NB4 (cell line): ENCODE measurements around the gene NLRP3.

Experiments used
- POLR2A ChIP-seq: IDR thresholded peaks from 2 replicates; pipeline ENCODE4 v1.6.1; 2011; ENCODE audit warnings: mild to moderate bottlenecking; ENCODE audit not compliant: insufficient read length; ENCODE audit errors: extremely low read depth
- TF ChIP-seq, protein P1 (sequence below): IDR thresholded peaks from one replicate; pipeline ENCODE4 v1.5.1; 2012; ENCODE audit warnings: low read depth, low read length
- TF ChIP-seq, protein P2 (sequence below): IDR thresholded peaks from 2 replicates; pipeline ENCODE4 v1.6.1; 2011; ENCODE audit warnings: low read depth, low read length

DNA sequence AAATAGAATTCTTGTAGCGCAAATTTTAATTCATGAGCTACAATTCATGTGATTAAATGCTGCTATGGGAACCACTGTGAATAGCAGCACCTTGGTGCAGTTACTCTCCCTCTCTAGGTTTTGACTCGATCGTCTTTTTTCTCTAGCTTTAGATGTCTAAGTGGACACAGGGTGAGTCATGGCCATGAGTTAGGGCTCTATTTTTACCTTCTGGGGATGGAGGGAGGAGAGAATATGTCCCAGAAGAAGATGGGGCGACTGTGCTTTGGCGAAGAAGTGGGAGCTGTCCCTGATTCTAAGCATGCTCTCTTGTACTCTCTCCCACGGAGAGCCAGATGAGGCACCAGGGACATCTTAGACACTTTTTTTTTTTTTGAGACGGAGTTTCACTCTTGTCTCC is 43.5 kb downstream of the NLRP3 start:
- TF ChIP-seq, protein P1, sequence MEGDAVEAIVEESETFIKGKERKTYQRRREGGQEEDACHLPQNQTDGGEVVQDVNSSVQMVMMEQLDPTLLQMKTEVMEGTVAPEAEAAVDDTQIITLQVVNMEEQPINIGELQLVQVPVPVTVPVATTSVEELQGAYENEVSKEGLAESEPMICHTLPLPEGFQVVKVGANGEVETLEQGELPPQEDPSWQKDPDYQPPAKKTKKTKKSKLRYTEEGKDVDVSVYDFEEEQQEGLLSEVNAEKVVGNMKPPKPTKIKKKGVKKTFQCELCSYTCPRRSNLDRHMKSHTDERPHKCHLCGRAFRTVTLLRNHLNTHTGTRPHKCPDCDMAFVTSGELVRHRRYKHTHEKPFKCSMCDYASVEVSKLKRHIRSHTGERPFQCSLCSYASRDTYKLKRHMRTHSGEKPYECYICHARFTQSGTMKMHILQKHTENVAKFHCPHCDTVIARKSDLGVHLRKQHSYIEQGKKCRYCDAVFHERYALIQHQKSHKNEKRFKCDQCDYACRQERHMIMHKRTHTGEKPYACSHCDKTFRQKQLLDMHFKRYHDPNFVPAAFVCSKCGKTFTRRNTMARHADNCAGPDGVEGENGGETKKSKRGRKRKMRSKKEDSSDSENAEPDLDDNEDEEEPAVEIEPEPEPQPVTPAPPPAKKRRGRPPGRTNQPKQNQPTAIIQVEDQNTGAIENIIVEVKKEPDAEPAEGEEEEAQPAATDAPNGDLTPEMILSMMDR, result no peak
- no peak for TF ChIP-seq POLR2A
- TF ChIP-seq, protein P2, sequence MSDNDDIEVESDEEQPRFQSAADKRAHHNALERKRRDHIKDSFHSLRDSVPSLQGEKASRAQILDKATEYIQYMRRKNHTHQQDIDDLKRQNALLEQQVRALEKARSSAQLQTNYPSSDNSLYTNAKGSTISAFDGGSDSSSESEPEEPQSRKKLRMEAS, result no peak
